ENCODE measurements around the gene HOPX.

DNA sequence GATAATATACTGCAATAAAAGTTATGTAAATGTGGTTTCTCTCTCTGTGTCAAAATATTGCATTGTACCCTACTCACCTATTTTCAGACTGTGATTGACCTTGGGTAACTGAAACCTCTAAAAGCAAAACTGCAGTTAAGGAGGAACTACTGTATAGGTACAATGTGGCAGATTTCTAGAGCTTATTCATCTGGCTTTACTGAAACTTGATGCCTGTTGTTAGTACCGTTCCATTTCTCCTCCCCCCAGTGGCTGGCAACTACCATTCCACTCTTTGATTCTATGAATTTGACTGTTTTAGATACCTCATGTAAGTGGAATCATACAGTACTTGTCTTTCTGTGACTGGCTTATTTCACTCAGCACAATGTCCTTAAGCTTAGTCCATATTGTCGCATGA lies 61.9 kb downstream of the HOPX start:
- TF ChIP-seq, protein P1, sequence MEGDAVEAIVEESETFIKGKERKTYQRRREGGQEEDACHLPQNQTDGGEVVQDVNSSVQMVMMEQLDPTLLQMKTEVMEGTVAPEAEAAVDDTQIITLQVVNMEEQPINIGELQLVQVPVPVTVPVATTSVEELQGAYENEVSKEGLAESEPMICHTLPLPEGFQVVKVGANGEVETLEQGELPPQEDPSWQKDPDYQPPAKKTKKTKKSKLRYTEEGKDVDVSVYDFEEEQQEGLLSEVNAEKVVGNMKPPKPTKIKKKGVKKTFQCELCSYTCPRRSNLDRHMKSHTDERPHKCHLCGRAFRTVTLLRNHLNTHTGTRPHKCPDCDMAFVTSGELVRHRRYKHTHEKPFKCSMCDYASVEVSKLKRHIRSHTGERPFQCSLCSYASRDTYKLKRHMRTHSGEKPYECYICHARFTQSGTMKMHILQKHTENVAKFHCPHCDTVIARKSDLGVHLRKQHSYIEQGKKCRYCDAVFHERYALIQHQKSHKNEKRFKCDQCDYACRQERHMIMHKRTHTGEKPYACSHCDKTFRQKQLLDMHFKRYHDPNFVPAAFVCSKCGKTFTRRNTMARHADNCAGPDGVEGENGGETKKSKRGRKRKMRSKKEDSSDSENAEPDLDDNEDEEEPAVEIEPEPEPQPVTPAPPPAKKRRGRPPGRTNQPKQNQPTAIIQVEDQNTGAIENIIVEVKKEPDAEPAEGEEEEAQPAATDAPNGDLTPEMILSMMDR (IDR thresholded peaks at IDR 0.05), result no peak
- TF ChIP-seq POLR2A (IDR thresholded peaks at IDR 0.05), result no peak

Measured in suprapubic skin (tissue), 3 donors.